GM12878 (cell line): ENCODE results near the gene SUPT7L. TPM values are rescaled to one million over a fixed set of nuclear protein-coding genes. Genes with fewer than 3 reads are reported as not detected.

ENCODE experiments used
- ATAC-seq: fragments of 200-7000 bp; cut with Tn5 transposase; 3 replicates; pipeline ENCODE4 v1.9.1; 2020; ENCODE audit warnings: mild to moderate bottlenecking, moderate library complexity
- BruUV-seq: library from RNA; stranded (reverse); fragments of 400-500 nt; replicated peaks from 2 replicates; lab custom pipeline; 2021; lab: Mats Ljungman, UMichigan
- CTCF ChIA-PET: fragments of 300-600 bp; sonication (Branson Sonifier 250); formaldehyde crosslinking; extraction: SDS; loops from one replicate; lab custom pipeline; 2021; ENCODE audit warnings: inconsistent platforms; lab: Yijun Ruan, JAX
- POLR2A ChIA-PET: fragments of 350-600 bp; formaldehyde crosslinking; extraction: SDS; loops from one replicate; lab custom pipeline; 2021; ENCODE audit warnings: inconsistent platforms; lab: Charles Lee
- RAD21 ChIA-PET: fragments of 300-600 bp; sonication (Branson Sonifier 250); formaldehyde crosslinking; loops from one replicate; lab custom pipeline; 2023; ENCODE audit warnings: antibody characterized with exemption; ENCODE audit not compliant: unreplicated experiment; lab: Charles Lee
- SMC1A ChIA-PET: fragments of 300-600 bp; sonication (Branson Sonifier 250); formaldehyde crosslinking; loops from one replicate; lab custom pipeline; 2023; ENCODE audit not compliant: unreplicated experiment, uncharacterized antibody; lab: Charles Lee
- DNase-seq: peaks from one replicate; pipeline ENCODE4 v3.0.0-alpha.2; 2011; ENCODE audit warnings: low read depth, low spot score
- FAIRE-seq: peaks from 3 replicates; lab custom pipeline; 2011; peaks lifted over from hg19 to GRCh38; lab: Jason Lieb, UNC
- H2AFZ ChIP-seq: 2 replicates; pipeline ENCODE4 v1.6.0; 2011; ENCODE audit warnings: low read depth, low read length, control low read depth; ENCODE audit not compliant: control insufficient read depth
- H3K27ac ChIP-seq: 2 replicates; pipeline ENCODE4 v1.5.1; 2011; ENCODE audit warnings: control low read depth; ENCODE audit not compliant: control insufficient read depth, insufficient read depth
- H3K27me3 ChIP-seq, 2 experiments: replicated peaks in 1 of 2; 2 replicates each; pipeline versions ENCODE4 v1.6.0 to v1.6.1; 2011; ENCODE audit warnings: low read length in 1 of 2; ENCODE audit not compliant: control insufficient read depth in 2 of 2, insufficient read depth in 2 of 2
- H3K36me3 ChIP-seq, 2 experiments: 2 replicates each; pipeline ENCODE4 v1.5.1; 2011; ENCODE audit warnings: low read length in 1 of 2; ENCODE audit not compliant: control insufficient read depth in 2 of 2, insufficient read depth in 2 of 2
- H3K4me1 ChIP-seq: 2 replicates; pipeline ENCODE4 v1.6.1; 2011; ENCODE audit warnings: mild to moderate bottlenecking, low read length, moderate library complexity, mixed read lengths; ENCODE audit not compliant: control insufficient read depth, insufficient read depth
- H3K4me2 ChIP-seq: 2 replicates; pipeline ENCODE4 v1.6.0; 2011; ENCODE audit warnings: control low read depth; ENCODE audit not compliant: control insufficient read depth, insufficient read depth
- H3K4me3 ChIP-seq: fragments of 200-600 bp; sonication (generic); 2 replicates; pipeline ENCODE4 v1.5.1; 2016
- H3K79me2 ChIP-seq: 2 replicates; pipeline ENCODE4 v1.6.0; 2011; ENCODE audit warnings: low read length; ENCODE audit not compliant: control insufficient read depth, insufficient read depth
- H3K9ac ChIP-seq: 2 replicates; pipeline ENCODE4 v1.8.0; 2011; ENCODE audit warnings: low read length, control low read depth, mixed read lengths; ENCODE audit not compliant: control insufficient read depth, insufficient read depth
- H3K9me3 ChIP-seq: replicated peaks from 3 replicates; pipeline ENCODE4 v1.5.1; 2011; ENCODE audit warnings: mild to moderate bottlenecking, low read length; ENCODE audit not compliant: control insufficient read depth, insufficient read depth
- H4K20me1 ChIP-seq: 2 replicates; pipeline ENCODE4 v1.6.0; 2011; ENCODE audit not compliant: control insufficient read depth, insufficient read depth
- CBX3 ChIP-seq: fragments of 200-600 bp; sonication (generic); IDR thresholded peaks from 2 replicates; pipeline ENCODE4 v1.6.1; 2016; ENCODE audit warnings: low read depth, borderline replicate concordance
- CUX1 ChIP-seq: IDR thresholded peaks from 2 replicates; pipeline ENCODE4 v1.6.1; 2012; ENCODE audit warnings: improper control_type of control experiment, low read depth, low read length; ENCODE audit not compliant: insufficient replicate concordance
- GATAD2B ChIP-seq: fragments of 450-650 bp; conservative IDR thresholded peaks from 2 replicates; pipeline ENCODE4 v1.6.1; 2017; ENCODE audit warnings: low read depth, mild to moderate bottlenecking, moderate library complexity
- IRF3 ChIP-seq: fragments of 450-650 bp; IDR thresholded peaks from 2 replicates; pipeline ENCODE4 v1.6.1; 2014; ENCODE audit warnings: mild to moderate bottlenecking
- IRF5 ChIP-seq: fragments of 450-650 bp; IDR thresholded peaks from 2 replicates; pipeline ENCODE4 v1.6.1; 2017; ENCODE audit warnings: borderline replicate concordance
- MAX ChIP-seq: IDR thresholded peaks from 2 replicates; pipeline ENCODE4 v1.6.1; 2012; ENCODE audit warnings: low read depth, low read length, improper control_type of control experiment
- MYC ChIP-seq: IDR thresholded peaks from 2 replicates; pipeline ENCODE4 v1.6.1; 2011; ENCODE audit warnings: mild to moderate bottlenecking, low read length, moderate library complexity, inconsistent platforms; ENCODE audit not compliant: insufficient read depth, insufficient replicate concordance, insufficient read length, severe bottlenecking
- NR2C2 ChIP-seq: IDR thresholded peaks from 2 replicates; pipeline ENCODE4 v1.6.1; 2011; ENCODE audit warnings: borderline replicate concordance, low read depth; ENCODE audit not compliant: control insufficient read depth, insufficient read length
- RAD21 ChIP-seq: IDR thresholded peaks from 2 replicates; pipeline ENCODE4 v1.6.1; 2011; ENCODE audit warnings: mild to moderate bottlenecking, low read depth, low read length, moderate library complexity; ENCODE audit not compliant: insufficient read depth
- RAD51 ChIP-seq: fragments of 450-650 bp; IDR thresholded peaks from 2 replicates; pipeline ENCODE4 v1.6.1; 2016; ENCODE audit warnings: moderate library complexity, mild to moderate bottlenecking, inconsistent platforms
- SKIL ChIP-seq: fragments of 450-650 bp; IDR thresholded peaks from 2 replicates; pipeline ENCODE4 v1.6.1; 2017; ENCODE audit warnings: mild to moderate bottlenecking, low read depth, inconsistent platforms; ENCODE audit not compliant: poor library complexity, severe bottlenecking
- SMAD1 ChIP-seq: fragments of 450-650 bp; IDR thresholded peaks from 2 replicates; pipeline ENCODE4 v1.6.1; 2018; ENCODE audit warnings: mild to moderate bottlenecking, low read depth; ENCODE audit not compliant: partially characterized antibody
- STAT3 ChIP-seq: IDR thresholded peaks from 2 replicates; pipeline ENCODE4 v1.6.1; 2011; ENCODE audit warnings: low read depth, low read length, improper control_type of control experiment
- WGBS: methylation state at CpG from one replicate; pipeline ENCODE4 v1.1.6; 2016; ENCODE audit warnings: low lambda C conversion rate; ENCODE audit not compliant: insufficient replicate concordance, insufficient coverage; ENCODE audit errors: missing lambda C conversion rate; 5-methylcytosine and 5-hydroxymethylcytosine counted together
- in situ Hi-C: fragments of 300-500 bp; cut with MboI; formaldehyde crosslinking; loops from 9 replicates; pipeline ENCODE4 v1.14.3; 2018; ENCODE audit warnings: mixed read lengths
- intact Hi-C: fragments of 100-400 bp; cut with micrococcal nuclease; formaldehyde crosslinking; loops from one replicate; pipeline ENCODE4 v1.14.2; 2022; ENCODE audit not compliant: unreplicated experiment
- polyA plus RNA-seq, 11 experiments: library from polyadenylated mRNA; depleted of rRNA in 4 of 11; unstranded in 6 of 11; stranded (reverse) in 5 of 11; fragments of >200 nt; fragmentation: Nextera tagmentation in 4 of 11; fragmentation: Illumina TruSeq in 1 of 11; extraction: Ambion mirVana in 4 of 11; extraction: Trizol in 1 of 11; gene quantifications; 1 replicate in 1 of 11; 2 replicates in 10 of 11; pipeline versions ENCODE4 v1.2.1 to v1.2.3, GENCODE V29; 2011 to 2016; ENCODE audit warnings: inconsistent platforms in 2 of 11, missing spikeins in 2 of 11, low read depth in 1 of 11
- total RNA-seq, 4 experiments: library from RNA; depleted of rRNA in 3 of 4; stranded (reverse); fragments of >200 nt in 3 of 4; fragmentation: Illumina TruSeq in 1 of 4; extraction: Trizol in 1 of 4; gene quantifications; 2 replicates each; pipeline versions ENCODE4 v1.2.1 to v1.2.3, GENCODE V29; 2013 to 2021

SUPT7L gene
- total and polyA plus RNA-seq, 10 of the 15 experiments (the other 5 are each of a cell fraction or from before 2014, with no cell fraction given), result 10.2 to 43.7 (median 21.3) TPM

GRCh38 chr2:27713201-27713600, 49.8 kb upstream of the SUPT7L start:
- Histone ChIP-seq H3K27ac (no peak overlapping the region), H3K36me3 (no peaks in the 10 kb centered on the region), H3K4me3 (no peak overlapping the region), H3K9ac (no peak overlapping the region), H3K9me3 (no peaks in the 10 kb centered on the region), H3K79me2 (no peaks in the 10 kb centered on the region), H3K27me3 (no peaks in the 10 kb centered on the region; a peak in 1 of 4 replicates), H2AFZ (no peak overlapping the region), H3K4me2 (no peak overlapping the region), H3K4me1 (no peaks in the 10 kb centered on the region; the same call in 1 of the 2 replicates), H4K20me1 (no peaks in the 10 kb centered on the region)
- in situ Hi-C loops, result no loop called here
- DNase-seq (no peak), FAIRE-seq (no peak), ATAC-seq (no peak)
- SMC1A ChIA-PET, result interaction anchor here (1.7 kb wide), 1 partner anchor 10 kb away, joined by 6 read pairs; no protein-coding TSS in a partner anchor
- BruUV-seq, result no TSS peak
- intact Hi-C loops, result no loop called here
- WGBS, result 59% methylated on average over 5 of the region's 5 CpGs
- POLR2A ChIA-PET, result interaction anchor here (0.6 to 1.7 kb wide), 2 partner anchors 10 to 645 kb away, joined by 3 to 5 read pairs; no protein-coding TSS in a partner anchor
- RAD21 ChIA-PET, result interaction anchor here (0.6 to 1.2 kb wide), 3 partner anchors 9 to 791 kb away, joined by 3 read pairs; no protein-coding TSS in a partner anchor
- CTCF ChIA-PET, result interaction anchor here (0.9 to 2.9 kb wide), 5 partner anchors 9 to 447 kb away, joined by 3 to 12 read pairs (median 5); no protein-coding TSS in a partner anchor
- TF ChIP-seq RAD21 (no peak), STAT3 (no peak), SMAD1 (no peak), RAD51 (no peak), NR2C2 (no peak), SKIL (no peak), CBX3 (no peak), MYC (no peak), CUX1 (no peak), IRF5 (no peak), MAX (no peak), GATAD2B (no peak), IRF3 (no peak)
